Right lung (tissue), 10 donors: Measurements from ENCODE around the gene REXO2. TPM values are rescaled to one million over a fixed set of nuclear protein-coding genes. Genes with fewer than 3 reads are reported as not detected.
A peak's percentile ranks its signal among the peaks of the same experiment; 100 is the strongest.

Experiments
- DNase-seq, 2 donors: peaks; one replicate each; pipeline ENCODE4 v3.0.0-alpha.2; 2013
- long read RNA-seq, 8 donors: transcript quantifications; one replicate each; lab custom pipeline, GENCODE V29; 2026
- polyA plus RNA-seq, 5 donors: library from polyadenylated mRNA; unstranded; fragments of 120-200 nt; gene quantifications; one replicate each; pipeline versions ENCODE4 v1.2.1 to v1.2.3, GENCODE V29; 2013; ENCODE audit warnings: inconsistent platforms in 1 of 5, low replicate concordance in 1 of 5; ENCODE audit not compliant: insufficient read length in 5 of 5, insufficient read depth in 1 of 5

The REXO2 gene
- polyA plus RNA-seq, result 10 to 100 TPM; 65.4 to 99.2 (median 85.0) TPM
- long read RNA-seq, donor 1, transcript REXO2-220 (7 exons, 1,158 nt), result major isoform, 52 of 62 reads
- long read RNA-seq, donor 1, partial matches to known transcripts, result 0 of 62 reads
- long read RNA-seq, donor 1, other reads (novel, unspliced or antisense), result 0 of 62 reads
- long read RNA-seq, donor 2, transcript REXO2-220 (7 exons, 1,158 nt), result major isoform, 20 of 27 reads
- long read RNA-seq, donor 2, partial matches to known transcripts, result 0 of 27 reads
- long read RNA-seq, donor 2, other reads (novel, unspliced or antisense), result 0 of 27 reads
- long read RNA-seq, donor 3, transcript REXO2-220 (7 exons, 1,158 nt), result major isoform, 37 of 51 reads
- long read RNA-seq, donor 3, partial matches to known transcripts, result 0 of 51 reads
- long read RNA-seq, donor 3, other reads (novel, unspliced or antisense), result 0 of 51 reads
- long read RNA-seq, donor 4, transcript REXO2-220 (7 exons, 1,158 nt), result major isoform, 14 of 18 reads
- long read RNA-seq, donor 4, partial matches to known transcripts, result 0 of 18 reads
- long read RNA-seq, donor 4, other reads (novel, unspliced or antisense), result 0 of 18 reads
- long read RNA-seq, donor 5, transcript REXO2-220 (7 exons, 1,158 nt), result major isoform, 43 of 57 reads
- long read RNA-seq, donor 5, partial matches to known transcripts, result 0 of 57 reads
- long read RNA-seq, donor 5, other reads (novel, unspliced or antisense), result 0 of 57 reads
- long read RNA-seq, donor 6, transcript REXO2-220 (7 exons, 1,158 nt), result major isoform, 37 of 58 reads
- long read RNA-seq, donor 6, partial matches to known transcripts, result 13 of 58 reads
- long read RNA-seq, donor 6, other reads (novel, unspliced or antisense), result 0 of 58 reads
- long read RNA-seq, donor 7, transcript REXO2-220 (7 exons, 1,158 nt), result major isoform, 21 of 27 reads
- long read RNA-seq, donor 7, partial matches to known transcripts, result 0 of 27 reads
- long read RNA-seq, donor 7, other reads (novel, unspliced or antisense), result 0 of 27 reads
- long read RNA-seq, donor 8, transcript REXO2-220 (7 exons, 1,158 nt), result major isoform, 12 of 14 reads
- long read RNA-seq, donor 8, partial matches to known transcripts, result 0 of 14 reads
- long read RNA-seq, donor 8, other reads (novel, unspliced or antisense), result 0 of 14 reads

GRCh38 chr11:114439229-114440120 lies at the start of gene REXO2:
TSS of gene REXO2 (plus strand) at chr11:114439467. CDS start at chr11:114439529, 62 bp downstream.
- peak; percentile 88 to 91 for DNase-seq

- no peak for DNase-seq
These were observed 46.3 kb upstream of the REXO2 start for GRCh38 chr11:114392735-114393667.

GRCh38 chr11:114395736-114396135 lies 43.5 kb upstream of the REXO2 start:
- DNase-seq, result no peak

- DNase-seq, result no peak
These were observed 42.4 kb upstream of the REXO2 start for GRCh38 chr11:114396916-114397315.

- DNase-seq, result no peak
These were observed 41.8 kb upstream of the REXO2 start for GRCh38 chr11:114397349-114397982.

- no peak for DNase-seq
These were observed 40.9 kb upstream of the REXO2 start for GRCh38 chr11:114398303-114398920.

GRCh38 chr11:114399490-114400215 lies 39.6 kb upstream of the REXO2 start:
- no peak for DNase-seq

GRCh38 chr11:114400216-114400914 lies 38.9 kb upstream of the REXO2 start, which contains the start of the genes C11orf71 and RBM7:
TSS of gene C11orf71 (minus strand) at chr11:114400511. CDS start at chr11:114400331, 180 bp downstream.
TSS of gene RBM7 (plus strand) at chr11:114400666. CDS start at chr11:114400672, 6 bp downstream.
- DNase-seq, result peak; percentile 98

- DNase-seq, result no peak
These were observed 38.4 kb upstream of the REXO2 start for GRCh38 chr11:114400915-114401223.

GRCh38 chr11:114401311-114401710 lies 38.0 kb upstream of the REXO2 start:
- peak; percentile 25 to 26 for DNase-seq

- DNase-seq, result no peak
These were observed 26.3 kb upstream of the REXO2 start for GRCh38 chr11:114412946-114413345.

- DNase-seq, result no peak
These were observed 25.3 kb upstream of the REXO2 start for GRCh38 chr11:114413958-114414357.

GRCh38 chr11:114416441-114416961 lies 22.8 kb upstream of the REXO2 start:
- no peak for DNase-seq

- DNase-seq, result no peak
These were observed 13.0 kb upstream of the REXO2 start for GRCh38 chr11:114426280-114426679.

- no peak for DNase-seq
These were observed 9.0 kb upstream of the REXO2 start for GRCh38 chr11:114430290-114430689.

GRCh38 chr11:114432893-114433292 lies 6.4 kb upstream of the REXO2 start:
- no peak for DNase-seq

GRCh38 chr11:114433376-114433775 lies 5.9 kb upstream of the REXO2 start:
- no peak for DNase-seq
